ENCODE data around the gene PLA2G4D.

PLA2G4D gene

DNA sequence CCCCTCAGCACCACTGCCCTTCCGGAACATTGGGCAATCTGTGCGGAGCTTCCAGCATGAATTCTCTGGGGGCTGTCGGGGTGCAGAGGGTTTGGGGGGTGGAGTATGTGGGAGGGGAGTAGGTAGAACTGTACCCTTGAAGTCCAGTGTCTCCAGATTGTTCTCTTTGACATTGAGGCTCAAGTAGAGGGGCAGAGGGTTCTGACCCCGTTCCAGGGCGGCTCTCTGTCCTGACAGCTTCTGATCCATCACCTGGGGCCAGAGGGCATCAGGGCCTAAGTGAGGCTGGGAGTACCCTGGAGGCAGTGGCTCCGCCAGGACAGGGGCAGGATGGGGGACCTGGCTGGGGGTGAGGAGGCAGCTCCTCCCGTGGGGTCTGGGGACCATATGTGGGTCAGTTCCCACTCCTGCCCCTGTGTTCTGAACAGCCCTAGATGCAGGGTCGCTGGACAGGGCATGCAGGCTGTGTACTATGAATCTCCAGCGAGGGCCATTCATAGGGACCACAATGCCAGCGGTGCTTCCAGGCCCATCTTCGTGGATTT lies 22.1 kb downstream of the PLA2G4D start:
- CTCF ChIA-PET = interaction anchor here (0.7 to 5.9 kb wide), 6 partner anchors 8 to 82 kb away, joined by 3 to 55 read pairs (median 4); no protein-coding TSS in a partner anchor
- TF ChIP-seq, protein P1, sequence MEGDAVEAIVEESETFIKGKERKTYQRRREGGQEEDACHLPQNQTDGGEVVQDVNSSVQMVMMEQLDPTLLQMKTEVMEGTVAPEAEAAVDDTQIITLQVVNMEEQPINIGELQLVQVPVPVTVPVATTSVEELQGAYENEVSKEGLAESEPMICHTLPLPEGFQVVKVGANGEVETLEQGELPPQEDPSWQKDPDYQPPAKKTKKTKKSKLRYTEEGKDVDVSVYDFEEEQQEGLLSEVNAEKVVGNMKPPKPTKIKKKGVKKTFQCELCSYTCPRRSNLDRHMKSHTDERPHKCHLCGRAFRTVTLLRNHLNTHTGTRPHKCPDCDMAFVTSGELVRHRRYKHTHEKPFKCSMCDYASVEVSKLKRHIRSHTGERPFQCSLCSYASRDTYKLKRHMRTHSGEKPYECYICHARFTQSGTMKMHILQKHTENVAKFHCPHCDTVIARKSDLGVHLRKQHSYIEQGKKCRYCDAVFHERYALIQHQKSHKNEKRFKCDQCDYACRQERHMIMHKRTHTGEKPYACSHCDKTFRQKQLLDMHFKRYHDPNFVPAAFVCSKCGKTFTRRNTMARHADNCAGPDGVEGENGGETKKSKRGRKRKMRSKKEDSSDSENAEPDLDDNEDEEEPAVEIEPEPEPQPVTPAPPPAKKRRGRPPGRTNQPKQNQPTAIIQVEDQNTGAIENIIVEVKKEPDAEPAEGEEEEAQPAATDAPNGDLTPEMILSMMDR (IDR thresholded peaks at IDR 0.05; ENCODE audit: control extremely low read depth, extremely low read depth, low read depth, missing control alignments) = no peak
- no peak for DNase-seq (ENCODE audit: extremely low spot score)
- POLR2A ChIA-PET = no interaction called here

DNA sequence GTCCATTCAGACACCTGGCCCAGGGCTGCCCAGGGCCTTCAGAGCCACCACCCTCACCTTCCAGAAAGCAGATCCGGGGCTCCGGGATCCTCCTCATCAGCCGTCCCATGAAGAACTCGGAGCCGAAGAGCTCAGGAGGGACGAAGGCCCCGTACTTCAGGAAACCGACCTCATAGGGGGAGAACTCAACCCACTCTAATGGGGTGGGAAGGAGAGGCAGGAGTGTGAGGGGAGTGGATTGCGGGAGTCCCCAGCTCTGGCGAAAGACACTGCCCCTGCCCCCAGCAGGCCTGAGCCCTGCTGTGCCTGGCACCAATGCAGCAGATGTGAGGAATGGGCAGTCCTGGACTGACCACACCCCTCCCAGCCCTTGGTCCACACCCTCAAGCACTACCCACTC lies 22.6 kb downstream of the PLA2G4D start:
- DNase-seq (ENCODE audit: extremely low spot score) = no peak
- CTCF ChIA-PET = interaction anchor here (1.4 to 5.9 kb wide), 4 partner anchors 9 to 22 kb away, joined by 3 to 55 read pairs (median 14); no protein-coding TSS in a partner anchor
- TF ChIP-seq, protein P1 (IDR thresholded peaks at IDR 0.05; ENCODE audit: control extremely low read depth, extremely low read depth, low read depth, missing control alignments) = no peak
- POLR2A ChIA-PET = no interaction called here

DNA sequence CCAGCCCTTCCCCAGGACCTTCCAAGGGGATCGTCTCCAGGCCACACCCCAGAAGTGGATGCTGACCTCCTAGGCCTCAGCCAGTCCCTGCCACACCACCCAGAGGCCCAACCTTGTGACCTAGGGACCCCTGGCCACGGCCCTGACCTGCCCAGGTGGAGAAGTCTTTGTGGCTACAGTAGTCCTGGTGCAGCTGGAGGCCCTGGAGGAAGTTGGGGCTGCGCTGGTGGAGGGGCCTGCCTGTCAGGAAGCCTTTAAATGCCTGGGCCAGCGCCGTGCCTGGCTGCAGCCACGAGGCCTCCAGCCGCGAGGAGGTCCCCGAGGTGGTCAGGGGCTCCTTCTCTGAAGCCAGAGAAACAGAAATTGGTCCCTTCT lies 23.4 kb downstream of the PLA2G4D start:
- CTCF ChIA-PET = interaction anchor here (4.9 to 5.9 kb wide), 2 partner anchors 11 to 13 kb away, joined by 25 to 55 read pairs; no protein-coding TSS in a partner anchor
- POLR2A ChIA-PET = no interaction called here
- TF ChIP-seq, protein P1 (IDR thresholded peaks at IDR 0.05; ENCODE audit: control extremely low read depth, extremely low read depth, low read depth, missing control alignments) = no peak
- DNase-seq (ENCODE audit: extremely low spot score) = no peak

DNA sequence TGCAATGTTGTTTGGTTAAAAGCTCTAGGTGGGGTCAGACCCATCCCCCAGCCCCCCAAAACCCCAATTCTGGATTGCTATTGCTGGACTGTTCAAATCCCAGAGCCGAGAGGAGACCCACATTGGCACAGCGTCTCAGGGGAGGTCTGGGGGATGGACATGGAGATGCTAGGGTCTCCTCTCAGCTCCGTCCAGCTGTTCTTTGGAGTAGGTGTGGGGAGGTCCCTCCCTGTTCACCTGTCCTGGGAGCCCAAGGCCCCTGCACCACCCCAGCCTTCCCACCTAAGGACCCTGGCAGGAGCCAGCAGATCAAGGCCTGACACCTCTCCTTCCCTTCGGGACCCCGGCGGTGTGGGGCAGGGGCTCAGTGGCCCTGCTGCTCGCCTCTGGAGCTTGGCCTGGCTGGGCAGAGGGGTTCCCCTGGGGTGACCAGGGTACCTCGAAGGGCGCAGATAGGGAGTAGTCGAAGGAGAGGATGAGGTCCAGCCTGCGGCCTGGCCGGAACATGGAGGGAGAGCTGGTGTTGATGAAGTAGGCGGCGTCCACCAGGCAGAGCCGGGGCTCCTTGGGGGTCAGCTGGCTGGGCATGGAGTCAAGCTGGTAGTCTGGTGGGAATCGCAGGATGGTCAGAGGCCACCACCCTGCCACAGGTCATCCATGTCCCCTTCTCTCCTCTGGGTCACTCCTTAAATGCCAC lies 23.9 kb downstream of the PLA2G4D start:
- no peak for DNase-seq (ENCODE audit: extremely low spot score)
- TF ChIP-seq, protein P1 (IDR thresholded peaks at IDR 0.05; ENCODE audit: control extremely low read depth, extremely low read depth, low read depth, missing control alignments) = no peak
- ChIA-PET POLR2A (no interaction called here), CTCF (interaction anchor here (0.8 to 5.9 kb wide), 5 partner anchors 9 to 401 kb away, joined by 3 to 55 read pairs (median 4); no protein-coding TSS in a partner anchor)

DNA sequence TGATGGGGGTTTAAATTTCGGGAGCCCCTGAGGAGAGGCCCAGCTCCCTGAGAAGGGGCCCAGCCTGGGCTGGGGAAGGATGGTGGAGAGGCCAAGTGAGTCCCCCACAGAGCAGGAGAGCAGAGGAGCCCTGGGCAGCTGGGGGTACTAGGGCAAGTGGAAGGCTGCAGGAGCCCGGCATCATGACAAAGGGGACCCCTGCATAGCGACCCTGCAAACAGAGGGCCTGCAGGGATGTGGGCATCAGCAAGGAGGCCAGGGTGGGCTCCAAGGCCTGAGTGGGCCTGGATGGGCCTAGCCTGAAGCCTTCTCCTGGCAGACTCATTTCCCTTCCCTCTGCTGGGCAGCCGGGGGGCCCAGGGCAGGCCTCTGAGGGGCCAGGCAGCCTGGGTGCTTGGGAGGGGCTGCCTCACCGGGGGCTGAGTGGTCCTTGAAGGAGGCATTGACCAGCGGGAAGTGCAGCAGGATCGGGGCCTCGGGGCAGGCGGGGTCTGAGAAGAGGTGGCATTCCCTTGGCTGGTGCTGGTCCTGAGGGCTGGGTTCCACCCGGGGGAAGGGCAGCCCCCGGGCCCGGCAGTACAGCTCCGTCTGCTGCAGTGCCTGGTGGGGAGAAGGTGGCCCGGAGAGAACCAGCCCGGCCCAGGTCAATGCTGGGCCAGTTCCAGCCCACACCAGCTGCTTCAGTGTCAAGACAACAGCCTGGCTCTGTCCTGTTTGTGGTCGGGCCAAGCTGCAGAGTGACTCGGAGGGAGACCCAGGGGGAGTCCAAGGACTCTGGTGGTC lies 24.7 kb downstream of the PLA2G4D start:
- POLR2A ChIA-PET = no interaction called here
- CTCF ChIA-PET = interaction anchor here (0.8 to 5.9 kb wide), 6 partner anchors 9 to 402 kb away, joined by 3 to 25 read pairs (median 4); no protein-coding TSS in a partner anchor
- TF ChIP-seq, protein P1 (IDR thresholded peaks at IDR 0.05; ENCODE audit: control extremely low read depth, extremely low read depth, low read depth, missing control alignments) = no peak

DNA sequence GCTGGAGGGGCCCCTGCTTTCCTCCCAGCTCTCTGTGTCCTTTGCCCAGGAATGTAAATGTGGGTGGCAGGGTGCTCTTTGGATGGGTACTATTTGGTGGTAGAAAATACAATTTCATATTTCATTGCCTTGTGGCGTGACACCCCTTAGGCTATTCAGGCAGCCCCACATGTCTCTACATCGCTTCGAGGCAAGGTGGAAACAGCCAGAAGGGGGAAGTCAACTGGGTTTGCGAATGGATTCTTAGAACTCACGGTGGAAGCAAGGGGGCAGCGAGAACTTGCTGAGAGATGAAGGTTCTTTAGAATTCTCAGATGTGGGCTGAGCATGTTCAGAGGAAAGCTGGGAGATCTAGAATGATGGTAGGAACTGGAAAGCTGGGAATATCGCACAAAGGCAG lies 25.3 kb downstream of the PLA2G4D start:
- TF ChIP-seq, protein P1 (IDR thresholded peaks at IDR 0.05; ENCODE audit: control extremely low read depth, extremely low read depth, low read depth, missing control alignments) = no peak
- POLR2A ChIA-PET = no interaction called here

More for the DNA sequence above, 24.7 kb downstream of the PLA2G4D start:
- no peak for DNase-seq (ENCODE audit: extremely low spot score)

More for the DNA sequence above, 25.3 kb downstream of the PLA2G4D start:
- DNase-seq (ENCODE audit: extremely low spot score) = no peak
- CTCF ChIA-PET = interaction anchor here (1.0 to 1.5 kb wide), 5 partner anchors 12 to 402 kb away, joined by 3 to 6 read pairs (median 3); no protein-coding TSS in a partner anchor
